Stomach (tissue), 9 donors: ENCODE data around the gene NKPD1. TPM values are rescaled to one million over a fixed set of nuclear protein-coding genes. Genes with fewer than 3 reads are reported as not detected.

Source experiments
- DNase-seq, 2 donors: peaks; one replicate each; pipeline versions ENCODE4 v3.0.0 to v3.0.0-alpha.2; 2013 to 2019
- H3K27ac ChIP-seq, 5 donors: fragments of 200-600 bp in 4 of 5; sonication (generic) in 4 of 5; one replicate each; pipeline ENCODE4 v1.5.1; 2013 to 2019; ENCODE audit warnings: mild to moderate bottlenecking in 1 of 5, moderate library complexity in 1 of 5
- H3K27me3 ChIP-seq, 3 donors: fragments of 200-600 bp; sonication (generic); one replicate each; pipeline ENCODE4 v1.5.1; 2017 to 2019; ENCODE audit warnings: mixed run types in 1 of 3
- H3K36me3 ChIP-seq, 4 donors: fragments of 200-600 bp; sonication (generic); 1 replicate in 3 of 4; 2 replicates in 1 of 4; pipeline ENCODE4 v1.5.1; 2016 to 2019
- H3K4me1 ChIP-seq, 4 donors: fragments of 200-600 bp; sonication (generic); one replicate each; pipeline ENCODE4 v1.5.1; 2016 to 2019
- H3K4me3 ChIP-seq, 4 donors: fragments of 200-600 bp; sonication (generic) in 3 of 4; one replicate each; pipeline ENCODE4 v1.5.1; 2016 to 2019; ENCODE audit warnings: mild to moderate bottlenecking in 1 of 4
- H3K9me3 ChIP-seq, 4 donors: fragments of 200-600 bp; sonication (generic); one replicate each; pipeline ENCODE4 v1.5.1; 2016 to 2019
- CTCF ChIP-seq, 7 experiments: fragments of 450-650 bp in 4 of 7; fragments of 200-600 bp in 3 of 7; sonication (generic) in 3 of 7; IDR thresholded peaks; one replicate each; pipeline ENCODE4 v1.5.1; 2016 to 2019; ENCODE audit warnings: antibody characterized with exemption in 7 of 7, control low read depth in 2 of 7, mild to moderate bottlenecking in 1 of 7
- EP300 ChIP-seq: sonication (generic); formaldehyde crosslinking; IDR thresholded peaks from one replicate; pipeline ENCODE4 v1.6.1; 2017; ENCODE audit warnings: antibody characterized with exemption
- POLR2A ChIP-seq, 4 donors: fragments of 450-650 bp; IDR thresholded peaks; one replicate each; pipeline ENCODE4 v1.6.1; 2016; ENCODE audit warnings: antibody characterized with exemption in 4 of 4, control low read depth in 2 of 4, mild to moderate bottlenecking in 1 of 4, moderate library complexity in 1 of 4
- POLR2AphosphoS5 ChIP-seq, 3 donors: sonication (generic); formaldehyde crosslinking; IDR thresholded peaks; one replicate each; pipeline ENCODE4 v1.6.1; 2016; ENCODE audit warnings: antibody characterized with exemption in 3 of 3
- WGBS, 5 donors: extraction: QIAGEN DNeasy Blood & Tissue Kit in 3 of 5; methylation state at CpG; one replicate each; pipeline versions ENCODE4 v1.1.5 to v1.1.7; 2013 to 2018; 5-methylcytosine and 5-hydroxymethylcytosine counted together
- intact Hi-C: fragments of 100-400 bp; cut with DNase I; formaldehyde crosslinking; loops from one replicate; pipeline ENCODE4 v1.15.1; 2023; ENCODE audit warnings: low total_unique reads
- polyA plus RNA-seq, 3 donors: library from polyadenylated mRNA; stranded (reverse); fragments of 200-250 nt; gene quantifications; one replicate each; pipeline ENCODE4 v1.2.3, GENCODE V29; 2013
- total RNA-seq, 5 donors: library from RNA; depleted of rRNA; stranded (reverse); fragments of >200 nt; gene quantifications; one replicate each; pipeline versions ENCODE4 v1.1.0 to v1.2.3, GENCODE V29; 2014 to 2016
- donor health status: healthy with polysubstance abuse.
- donor health status: Bipolar disorder and iron deficiency.
- donor health status: healthy.

NKPD1 gene
- total and polyA plus RNA-seq, 8 donors = 0.20 TPM; not detected in 7

- intact Hi-C loops = no loop called here
- H3K9me3 ChIP-seq = no peaks in the 10 kb centered on the region
- 82 to 94% (median 87%) methylated on average over 8 to 17 of the region's 17 CpGs for WGBS, 5 donors
- H3K27ac ChIP-seq = no peak overlapping the region
- no peak for TF ChIP-seq CTCF (IDR thresholded peaks at IDR 0.05)
- TF ChIP-seq POLR2AphosphoS5 (IDR thresholded peaks at IDR 0.05) = no peak
- no peak for TF ChIP-seq EP300
- no peak for TF ChIP-seq POLR2A (IDR thresholded peaks at IDR 0.05)
- H3K4me3 ChIP-seq = no peak overlapping the region
- peaks cover 0 to 46% (median 29%) of the 10 kb centered on the region in 3 donors for H3K27me3 ChIP-seq
- peaks cover 7 to 37% (median 31%) of the 10 kb centered on the region in 4 donors for H3K4me1 ChIP-seq
- DNase-seq = no peak
- H3K36me3 ChIP-seq = no peaks in the 10 kb centered on the region
Observed at GRCh38 chr19:45163156-45163555, 2.4 kb upstream of the NKPD1 start.

GRCh38 chr19:45162608-45163143, 1.9 kb upstream of the NKPD1 start:
- no peaks in the 10 kb centered on the region for H3K9me3 ChIP-seq
- no peak overlapping the region for H3K4me3 ChIP-seq
- H3K27ac ChIP-seq = no peak overlapping the region
- no peak for TF ChIP-seq POLR2AphosphoS5 (IDR thresholded peaks at IDR 0.05)
- no peak for TF ChIP-seq CTCF (IDR thresholded peaks at IDR 0.05)
- no peak for TF ChIP-seq EP300
- no peak for TF ChIP-seq POLR2A (IDR thresholded peaks at IDR 0.05)
- H3K36me3 ChIP-seq = no peaks in the 10 kb centered on the region
- H3K4me1 ChIP-seq = peaks cover 7 to 37% (median 31%) of the 10 kb centered on the region in 4 donors
- H3K27me3 ChIP-seq = peaks cover 0 to 50% (median 31%) of the 10 kb centered on the region in 3 donors
- WGBS, 5 donors = 59 to 82% (median 70%) methylated on average over 8 to 18 of the region's 18 CpGs
- intact Hi-C loops = no loop called here
- no peak for DNase-seq

- WGBS, 5 donors = 36 to 84% (median 40%) methylated on average over 8 to 32 of the region's 32 CpGs
- Histone ChIP-seq H3K9me3 (no peaks in the 10 kb centered on the region), H3K27me3 (peaks cover 0 to 50% (median 31%) of the 10 kb centered on the region in 3 donors), H3K27ac (no peak overlapping the region), H3K4me1 (peaks cover 7 to 37% (median 31%) of the 10 kb centered on the region in 4 donors), H3K4me3 (no peak overlapping the region), H3K36me3 (no peaks in the 10 kb centered on the region)
- intact Hi-C loops = no loop called here
- TF ChIP-seq EP300 (no peak), POLR2AphosphoS5 (IDR thresholded peaks at IDR 0.05) (no peak), POLR2A (IDR thresholded peaks at IDR 0.05) (no peak), CTCF (IDR thresholded peaks at IDR 0.05) (peak in 2 of 7 experiments; percentile 21 to 31)
- peak; percentile 56 to 68 for DNase-seq
Observed at GRCh38 chr19:45161738-45162607, 1.2 kb upstream of the NKPD1 start.

GRCh38 chr19:45159971-45160324, 834 bp downstream of the NKPD1 start:
- H3K36me3 ChIP-seq = no peaks in the 10 kb centered on the region
- no peaks in the 10 kb centered on the region for H3K9me3 ChIP-seq
- peaks cover 0 to 60% (median 31%) of the 10 kb centered on the region in 3 donors for H3K27me3 ChIP-seq
- intact Hi-C loops = no loop called here
- WGBS, 5 donors = 60 to 72% (median 67%) methylated on average over 10 of the region's 10 CpGs
- H3K4me1 ChIP-seq = peaks cover 7 to 37% (median 28%) of the 10 kb centered on the region in 4 donors
- no peak for TF ChIP-seq POLR2A (IDR thresholded peaks at IDR 0.05)
- TF ChIP-seq POLR2AphosphoS5 (IDR thresholded peaks at IDR 0.05) = no peak
- no peak for TF ChIP-seq EP300
- TF ChIP-seq CTCF (IDR thresholded peaks at IDR 0.05) = no peak
- no peak overlapping the region for H3K27ac ChIP-seq
- H3K4me3 ChIP-seq = no peak overlapping the region
- no peak for DNase-seq
